ENCODE measurements around the gene GPC6.

The GPC6 gene

DNA sequence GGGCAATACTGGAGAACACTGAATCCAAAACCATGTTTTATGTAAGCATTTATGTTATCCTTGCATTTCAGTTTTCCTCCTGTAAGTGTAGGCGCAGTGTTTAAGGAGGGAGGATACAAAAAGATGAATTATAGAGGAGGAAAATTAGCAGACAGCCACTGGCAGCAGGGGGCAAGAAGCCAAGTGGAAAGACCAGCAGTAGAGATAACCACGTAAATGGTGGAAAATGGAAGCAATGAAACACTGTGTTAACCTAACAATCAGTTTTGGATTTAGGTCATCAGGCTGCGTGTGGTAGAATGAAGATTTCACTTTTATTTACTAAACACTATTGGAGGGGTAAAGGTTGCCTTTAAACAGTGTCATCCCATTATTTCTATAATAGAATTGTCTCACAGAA is 447.3 kb downstream of the GPC6 start:
- no peak overlapping the region for H3K9ac ChIP-seq (ENCODE audit: low read length)
- DNase-seq: no peak
- H3K27ac ChIP-seq (ENCODE audit: low read length): no peak overlapping the region

GRCh38 chr13:93674337-93674755 is 447.7 kb downstream of the GPC6 start:
- Histone ChIP-seq H3K4me1 (ENCODE audit: low read length) (no peaks in the 10 kb centered on the region), H3K4me2 (ENCODE audit: low read depth, low read length) (no peak overlapping the region), H4K20me1 (ENCODE audit: insufficient read depth, low read length) (no peaks in the 10 kb centered on the region), H2AFZ (ENCODE audit: low read length) (no peak overlapping the region), H3K9me3 (replicated peaks; ENCODE audit: insufficient read depth, low read length) (no peaks in the 10 kb centered on the region), H3K27ac (ENCODE audit: low read length) (no peak overlapping the region), H3K27me3 (replicated peaks; ENCODE audit: insufficient read depth, low read length) (no peaks in the 10 kb centered on the region), H3K4me3 (ENCODE audit: low read length) (no peak overlapping the region), H3K9ac (ENCODE audit: low read length) (no peak overlapping the region), H3F3A (ENCODE audit: insufficient read depth, low read length) (no peaks in the 10 kb centered on the region), H3K79me2 (ENCODE audit: low read length) (no peaks in the 10 kb centered on the region), H3K9me2 (replicated peaks; ENCODE audit: insufficient read depth, low read length) (no peaks in the 10 kb centered on the region), H3K36me3 (replicated peaks; ENCODE audit: insufficient read depth, low read length) (no peaks in the 10 kb centered on the region)
- no peak for DNase-seq
- TF ChIP-seq, protein P1, sequence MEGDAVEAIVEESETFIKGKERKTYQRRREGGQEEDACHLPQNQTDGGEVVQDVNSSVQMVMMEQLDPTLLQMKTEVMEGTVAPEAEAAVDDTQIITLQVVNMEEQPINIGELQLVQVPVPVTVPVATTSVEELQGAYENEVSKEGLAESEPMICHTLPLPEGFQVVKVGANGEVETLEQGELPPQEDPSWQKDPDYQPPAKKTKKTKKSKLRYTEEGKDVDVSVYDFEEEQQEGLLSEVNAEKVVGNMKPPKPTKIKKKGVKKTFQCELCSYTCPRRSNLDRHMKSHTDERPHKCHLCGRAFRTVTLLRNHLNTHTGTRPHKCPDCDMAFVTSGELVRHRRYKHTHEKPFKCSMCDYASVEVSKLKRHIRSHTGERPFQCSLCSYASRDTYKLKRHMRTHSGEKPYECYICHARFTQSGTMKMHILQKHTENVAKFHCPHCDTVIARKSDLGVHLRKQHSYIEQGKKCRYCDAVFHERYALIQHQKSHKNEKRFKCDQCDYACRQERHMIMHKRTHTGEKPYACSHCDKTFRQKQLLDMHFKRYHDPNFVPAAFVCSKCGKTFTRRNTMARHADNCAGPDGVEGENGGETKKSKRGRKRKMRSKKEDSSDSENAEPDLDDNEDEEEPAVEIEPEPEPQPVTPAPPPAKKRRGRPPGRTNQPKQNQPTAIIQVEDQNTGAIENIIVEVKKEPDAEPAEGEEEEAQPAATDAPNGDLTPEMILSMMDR (IDR thresholded peaks at IDR 0.05; ENCODE audit: low read length): no peak
- TF ChIP-seq EZH2phosphoT487 (IDR thresholded peaks at IDR 0.05; ENCODE audit: low read length) (no peak), EZH2 (optimal IDR thresholded peaks at IDR 0.05; ENCODE audit: low read depth, low read length) (no peak)

More for the DNA sequence above, 447.3 kb downstream of the GPC6 start:
- Histone ChIP-seq H3K4me3 (ENCODE audit: low read length) (no peak overlapping the region), H3F3A (ENCODE audit: insufficient read depth, low read length) (no peaks in the 10 kb centered on the region), H3K4me2 (ENCODE audit: low read depth, low read length) (no peak overlapping the region), H3K27me3 (replicated peaks; ENCODE audit: insufficient read depth, low read length) (no peaks in the 10 kb centered on the region), H4K20me1 (ENCODE audit: insufficient read depth, low read length) (no peaks in the 10 kb centered on the region), H3K9me3 (replicated peaks; ENCODE audit: insufficient read depth, low read length) (no peaks in the 10 kb centered on the region), H3K79me2 (ENCODE audit: low read length) (no peaks in the 10 kb centered on the region), H3K9me2 (replicated peaks; ENCODE audit: insufficient read depth, low read length) (no peaks in the 10 kb centered on the region), H3K36me3 (replicated peaks; ENCODE audit: insufficient read depth, low read length) (no peaks in the 10 kb centered on the region), H2AFZ (ENCODE audit: low read length) (no peak overlapping the region), H3K4me1 (ENCODE audit: low read length) (no peaks in the 10 kb centered on the region)
- TF ChIP-seq EZH2 (optimal IDR thresholded peaks at IDR 0.05; ENCODE audit: low read depth, low read length) (no peak), EZH2phosphoT487 (IDR thresholded peaks at IDR 0.05; ENCODE audit: low read length) (no peak)
- TF ChIP-seq, protein P1 (IDR thresholded peaks at IDR 0.05; ENCODE audit: low read length): no peak

GRCh38 chr13:93680329-93680728 is 453.7 kb downstream of the GPC6 start:
- no peaks in the 10 kb centered on the region for H3K4me1 ChIP-seq (ENCODE audit: low read length)
- H3K4me3 ChIP-seq (ENCODE audit: low read length): no peak overlapping the region
- DNase-seq: no peak
- H3K27ac ChIP-seq (ENCODE audit: low read length): no peak overlapping the region
- H3K4me2 ChIP-seq (ENCODE audit: low read depth, low read length): no peak overlapping the region
- no peaks in the 10 kb centered on the region for H3K36me3 ChIP-seq (replicated peaks; ENCODE audit: insufficient read depth, low read length)
- TF ChIP-seq EZH2 (optimal IDR thresholded peaks at IDR 0.05; ENCODE audit: low read depth, low read length) (no peak), EZH2phosphoT487 (IDR thresholded peaks at IDR 0.05; ENCODE audit: low read length) (no peak)
- TF ChIP-seq, protein P1 (IDR thresholded peaks at IDR 0.05; ENCODE audit: low read length): no peak
- no peaks in the 10 kb centered on the region for H4K20me1 ChIP-seq (ENCODE audit: insufficient read depth, low read length)
- no peaks in the 10 kb centered on the region for H3K27me3 ChIP-seq (replicated peaks; ENCODE audit: insufficient read depth, low read length)
- H3K9ac ChIP-seq (ENCODE audit: low read length): no peak overlapping the region
- no peaks in the 10 kb centered on the region for H3K79me2 ChIP-seq (ENCODE audit: low read length)
- H2AFZ ChIP-seq (ENCODE audit: low read length): no peak overlapping the region
- H3F3A ChIP-seq (ENCODE audit: insufficient read depth, low read length): no peaks in the 10 kb centered on the region
- no peaks in the 10 kb centered on the region for H3K9me2 ChIP-seq (replicated peaks; ENCODE audit: insufficient read depth, low read length)
- H3K9me3 ChIP-seq (replicated peaks; ENCODE audit: insufficient read depth, low read length): no peaks in the 10 kb centered on the region
